ENCODE data around the gene PAPPA2. TPM values are rescaled to one million over a fixed set of nuclear protein-coding genes. Genes with fewer than 3 reads are reported as not detected.

The PAPPA2 gene
- total RNA-seq, 1 experiment from 2014 or later: 0.03 TPM

GRCh38 chr1:176501599-176501998 lies 38.6 kb downstream of the PAPPA2 start:
- Histone ChIP-seq H3K9me3 (ENCODE audit: control insufficient read depth, insufficient read depth, low read depth, low read length) (no peaks in the 10 kb centered on the region), H3K4me1 (ENCODE audit: control insufficient read depth, insufficient read depth, low read length) (no peaks in the 10 kb centered on the region), H3K36me3 (ENCODE audit: control insufficient read depth, insufficient read depth, low read length) (no peaks in the 10 kb centered on the region), H3K27me3 (ENCODE audit: control insufficient read depth, insufficient read depth, low read length) (no peaks in the 10 kb centered on the region), H3K4me3 (ENCODE audit: low read depth in 2 of 2, low read length in 2 of 2) (no peak overlapping the region), H3K27ac (ENCODE audit: low read length) (no peak overlapping the region)
- intact Hi-C loops (cut with micrococcal nuclease; ENCODE audit: unreplicated experiment): no loop called here
- BruUV-seq (replicated peaks): no TSS peak
- ATAC-seq (no peak), DNase-seq (ENCODE audit: low read depth, low spot score) (no peak)
- in situ Hi-C loops (cut with HindIII; ENCODE audit: low pct_unique_long_range_greater_than_20kb, low sequenced_read_pairs): no loop called here
- ChIA-PET CTCF (no interaction called here), POLR2A (no interaction called here)
- TF ChIP-seq CTCF (IDR thresholded peaks at IDR 0.05): no peak
- no peak for TF ChIP-seq TCF7L2 (IDR thresholded peaks at IDR 0.05; ENCODE audit: low read depth, low read length)
- TF ChIP-seq SIN3A (IDR thresholded peaks at IDR 0.05; ENCODE audit: borderline replicate concordance, insufficient read depth, low read depth, low read length): no peak
- TF ChIP-seq POLR2AphosphoS5 (IDR thresholded peaks at IDR 0.05; ENCODE audit: low read depth, low read length): no peak
- TF ChIP-seq, protein P1, sequence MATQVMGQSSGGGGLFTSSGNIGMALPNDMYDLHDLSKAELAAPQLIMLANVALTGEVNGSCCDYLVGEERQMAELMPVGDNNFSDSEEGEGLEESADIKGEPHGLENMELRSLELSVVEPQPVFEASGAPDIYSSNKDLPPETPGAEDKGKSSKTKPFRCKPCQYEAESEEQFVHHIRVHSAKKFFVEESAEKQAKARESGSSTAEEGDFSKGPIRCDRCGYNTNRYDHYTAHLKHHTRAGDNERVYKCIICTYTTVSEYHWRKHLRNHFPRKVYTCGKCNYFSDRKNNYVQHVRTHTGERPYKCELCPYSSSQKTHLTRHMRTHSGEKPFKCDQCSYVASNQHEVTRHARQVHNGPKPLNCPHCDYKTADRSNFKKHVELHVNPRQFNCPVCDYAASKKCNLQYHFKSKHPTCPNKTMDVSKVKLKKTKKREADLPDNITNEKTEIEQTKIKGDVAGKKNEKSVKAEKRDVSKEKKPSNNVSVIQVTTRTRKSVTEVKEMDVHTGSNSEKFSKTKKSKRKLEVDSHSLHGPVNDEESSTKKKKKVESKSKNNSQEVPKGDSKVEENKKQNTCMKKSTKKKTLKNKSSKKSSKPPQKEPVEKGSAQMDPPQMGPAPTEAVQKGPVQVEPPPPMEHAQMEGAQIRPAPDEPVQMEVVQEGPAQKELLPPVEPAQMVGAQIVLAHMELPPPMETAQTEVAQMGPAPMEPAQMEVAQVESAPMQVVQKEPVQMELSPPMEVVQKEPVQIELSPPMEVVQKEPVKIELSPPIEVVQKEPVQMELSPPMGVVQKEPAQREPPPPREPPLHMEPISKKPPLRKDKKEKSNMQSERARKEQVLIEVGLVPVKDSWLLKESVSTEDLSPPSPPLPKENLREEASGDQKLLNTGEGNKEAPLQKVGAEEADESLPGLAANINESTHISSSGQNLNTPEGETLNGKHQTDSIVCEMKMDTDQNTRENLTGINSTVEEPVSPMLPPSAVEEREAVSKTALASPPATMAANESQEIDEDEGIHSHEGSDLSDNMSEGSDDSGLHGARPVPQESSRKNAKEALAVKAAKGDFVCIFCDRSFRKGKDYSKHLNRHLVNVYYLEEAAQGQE (IDR thresholded peaks at IDR 0.05; ENCODE audit: insufficient read depth in 1 of 2, low read depth in 2 of 2, low read length in 1 of 2): no peak

DNA sequence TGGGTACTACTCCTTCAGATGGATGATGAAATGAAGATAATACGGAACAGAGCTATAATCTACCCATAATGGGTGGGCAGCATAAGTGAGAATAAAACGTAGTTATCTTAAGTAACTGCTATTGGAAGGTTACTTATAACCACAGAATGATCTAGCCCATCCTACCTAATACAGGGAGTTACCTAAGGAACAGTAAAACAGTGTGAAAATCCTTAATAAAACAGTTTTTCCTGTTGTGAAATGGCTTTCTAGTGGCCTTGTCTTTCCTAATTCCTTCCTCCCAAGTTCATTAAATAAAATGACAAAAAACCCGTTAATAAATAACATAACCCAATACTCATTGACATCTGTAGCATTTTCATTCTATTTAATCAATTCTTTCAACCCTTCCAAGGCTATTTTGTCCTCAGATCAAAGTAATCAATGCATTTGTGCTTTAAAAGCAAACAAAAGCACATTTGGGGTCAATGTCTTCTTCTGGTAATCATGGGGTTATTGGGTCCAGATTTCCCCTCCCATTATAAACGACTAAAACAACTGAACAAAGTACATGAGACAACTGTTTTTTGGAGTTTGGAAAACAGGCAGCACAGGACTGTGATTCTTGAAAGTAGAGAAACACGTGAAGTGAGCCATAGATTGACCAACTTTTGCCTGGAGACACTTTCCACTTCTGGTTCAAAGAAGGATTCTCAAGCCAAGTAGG lies 42.0 kb downstream of the PAPPA2 start:
- TF ChIP-seq SIN3A (IDR thresholded peaks at IDR 0.05; ENCODE audit: borderline replicate concordance, insufficient read depth, low read depth, low read length): no peak
- in situ Hi-C loops (cut with HindIII; ENCODE audit: low pct_unique_long_range_greater_than_20kb, low sequenced_read_pairs) (no loop called here), intact Hi-C loops (cut with micrococcal nuclease; ENCODE audit: unreplicated experiment) (no loop called here)
- Histone ChIP-seq H3K36me3 (ENCODE audit: control insufficient read depth, insufficient read depth, low read length) (no peaks in the 10 kb centered on the region), H3K27me3 (ENCODE audit: control insufficient read depth, insufficient read depth, low read length) (no peaks in the 10 kb centered on the region), H3K27ac (ENCODE audit: low read length) (no peak overlapping the region), H3K4me1 (ENCODE audit: control insufficient read depth, insufficient read depth, low read length) (no peaks in the 10 kb centered on the region), H3K9me3 (ENCODE audit: control insufficient read depth, insufficient read depth, low read depth, low read length) (no peaks in the 10 kb centered on the region), H3K4me3 (ENCODE audit: low read depth in 2 of 2, low read length in 2 of 2) (no peak overlapping the region)
- ATAC-seq: no peak
- no TSS peak for BruUV-seq (replicated peaks)
- no peak for DNase-seq (ENCODE audit: low read depth, low spot score)
- ChIA-PET CTCF (no interaction called here), POLR2A (no interaction called here)

DNA sequence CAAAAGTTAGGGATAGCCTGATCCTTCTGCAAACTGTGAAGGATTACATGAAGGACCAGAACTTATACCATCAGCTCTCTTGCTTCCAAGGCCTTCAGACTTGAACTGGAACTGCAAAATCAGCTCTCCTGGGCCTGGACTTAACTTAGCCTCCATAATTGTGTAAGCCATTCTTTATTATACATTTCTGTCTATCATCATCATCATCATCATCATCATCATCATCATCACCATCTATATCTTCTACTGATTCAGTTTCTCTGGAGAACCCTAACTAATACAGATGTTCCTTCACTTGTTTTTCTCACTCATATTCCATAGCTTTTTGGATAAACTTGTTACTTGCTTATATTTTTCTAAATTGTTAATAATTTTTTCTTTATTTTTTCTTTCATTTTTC lies 50.0 kb downstream of the PAPPA2 start:
- H3K4me1 ChIP-seq (ENCODE audit: control insufficient read depth, insufficient read depth, low read length): no peaks in the 10 kb centered on the region
- no peaks in the 10 kb centered on the region for H3K27me3 ChIP-seq (ENCODE audit: control insufficient read depth, insufficient read depth, low read length)
- no peak overlapping the region for H3K4me3 ChIP-seq (ENCODE audit: low read depth in 2 of 2, low read length in 2 of 2)
- in situ Hi-C loops (cut with HindIII; ENCODE audit: low pct_unique_long_range_greater_than_20kb, low sequenced_read_pairs): no loop called here
- no peaks in the 10 kb centered on the region for H3K9me3 ChIP-seq (ENCODE audit: control insufficient read depth, insufficient read depth, low read depth, low read length)
- no TSS peak for BruUV-seq (replicated peaks)
- H3K27ac ChIP-seq (ENCODE audit: low read length): no peak overlapping the region
- ChIA-PET POLR2A (no interaction called here), CTCF (no interaction called here)
- H3K36me3 ChIP-seq (ENCODE audit: control insufficient read depth, insufficient read depth, low read length): no peaks in the 10 kb centered on the region
- ATAC-seq (no peak), DNase-seq (ENCODE audit: low read depth, low spot score) (no peak)
- intact Hi-C loops (cut with micrococcal nuclease; ENCODE audit: unreplicated experiment): no loop called here
- TF ChIP-seq CTCF (IDR thresholded peaks at IDR 0.05) (no peak), POLR2AphosphoS5 (IDR thresholded peaks at IDR 0.05; ENCODE audit: low read depth, low read length) (no peak), TCF7L2 (IDR thresholded peaks at IDR 0.05; ENCODE audit: low read depth, low read length) (no peak), SIN3A (IDR thresholded peaks at IDR 0.05; ENCODE audit: borderline replicate concordance, insufficient read depth, low read depth, low read length) (no peak)
- TF ChIP-seq, protein P1 (IDR thresholded peaks at IDR 0.05; ENCODE audit: insufficient read depth in 1 of 2, low read depth in 2 of 2, low read length in 1 of 2): no peak
